Measurements from ENCODE around the gene PTPRD.

DNA sequence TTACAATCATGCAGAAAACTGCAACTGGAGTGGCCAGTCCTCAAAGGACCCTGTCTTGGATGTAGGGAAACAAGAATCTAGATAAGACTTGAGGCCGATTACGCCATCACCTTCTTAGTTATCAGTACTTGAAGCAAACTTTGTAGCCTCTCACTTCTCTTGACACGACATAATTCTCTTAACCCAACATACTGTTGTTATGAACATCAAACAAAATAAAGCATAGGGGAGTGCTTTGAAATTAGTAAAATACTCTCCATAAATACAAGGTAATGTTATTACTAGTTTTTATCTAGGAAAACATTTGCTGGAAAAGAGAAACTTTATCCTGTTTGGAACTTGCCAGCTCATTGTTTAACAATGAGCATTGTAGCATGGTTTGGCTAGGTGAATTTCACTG, 2238.3 kb downstream of the PTPRD start:
- TF ChIP-seq POLR2A (IDR thresholded peaks at IDR 0.05; ENCODE audit: low read depth, low read length) (no peak), TAF1 (IDR thresholded peaks at IDR 0.05; ENCODE audit: borderline replicate concordance, low read depth, low read length) (no peak)

Data from GM12892 (cell line).